Loucy (cell line): Measurements from ENCODE around the gene RCOR2.

ENCODE experiments used
- CTCF ChIP-seq: fragments of 200-600 bp; sonication (generic); conservative IDR thresholded peaks from 2 replicates; pipeline ENCODE4 v1.5.1; 2014; ENCODE audit warnings: mild to moderate bottlenecking, antibody characterized with exemption, low read length
- EZH2phosphoT487 ChIP-seq: fragments of 200-600 bp; IDR thresholded peaks from 2 replicates; pipeline ENCODE4 v1.6.1; 2018; ENCODE audit warnings: antibody characterized with exemption, mild to moderate bottlenecking, moderate library complexity, borderline replicate concordance

GRCh38 chr11:63866211-63866610, 50.8 kb downstream of the RCOR2 start:
- TF ChIP-seq CTCF: no peak
- no peak for TF ChIP-seq EZH2phosphoT487
